ENCODE data around the gene SRA1.

- no peak for TF ChIP-seq CTCF (conservative IDR thresholded peaks at IDR 0.05; ENCODE audit: low read length)
- TF ChIP-seq EZH2phosphoT487 (IDR thresholded peaks at IDR 0.05; ENCODE audit: borderline replicate concordance, low read depth, low read length) = no peak
Observed at GRCh38 chr5:140576776-140577201, 19.5 kb upstream of the SRA1 start.
